Suppressor macrophage (primary cell): ENCODE measurements around the gene SIK1.
"Not testable (repeated sequence)": the region's sequence is repeated elsewhere in the genome, so short reads cannot be mapped to it uniquely, and the experiment has no call there.

Experiments
- DNase-seq, 4 experiments: peaks; one replicate each; pipeline ENCODE4 v3.0.0-alpha.2; 2020 to 2022

Gene SIK1

GRCh38 chr21:43383351-43383750 is 43.6 kb downstream of the SIK1 start:
- DNase-seq, result not testable (repeated sequence)

GRCh38 chr21:43382902-43383301 is 44.0 kb downstream of the SIK1 start:
- DNase-seq, result not testable (repeated sequence)

DNA sequence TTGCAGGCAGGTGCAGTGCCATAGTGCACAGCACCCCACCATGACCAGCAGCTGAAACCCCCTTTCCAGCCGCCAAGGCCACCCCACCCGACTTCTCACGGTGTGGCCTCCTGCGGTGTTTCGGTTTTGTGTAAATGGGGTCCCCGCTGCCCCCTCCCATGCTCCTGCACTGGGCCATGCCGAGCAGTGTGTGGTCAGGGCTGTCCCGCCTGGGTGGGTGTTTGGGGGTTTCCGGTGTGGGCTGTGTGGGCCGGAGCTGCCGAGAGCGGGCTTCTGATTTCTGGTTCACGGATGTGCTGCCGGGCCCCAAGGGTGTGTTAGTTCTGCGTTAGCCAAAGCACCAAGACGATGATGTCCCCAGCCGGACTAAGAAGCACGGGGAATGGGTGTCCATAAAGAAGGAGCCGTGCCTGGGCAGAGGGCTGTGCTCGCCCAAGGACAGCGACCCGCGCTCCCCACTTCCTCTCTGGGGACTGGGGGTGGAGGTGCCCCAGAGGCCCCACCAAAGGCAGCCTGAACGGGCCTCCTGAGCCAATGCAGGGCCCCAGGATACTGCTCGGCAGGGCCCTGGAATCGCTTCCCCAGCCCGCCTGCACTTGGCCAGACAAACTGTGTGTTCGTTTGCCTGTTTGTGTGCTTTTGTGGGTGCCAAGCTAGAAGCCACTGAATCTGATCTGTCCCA is 45.9 kb downstream of the SIK1 start:
- DNase-seq, result not testable (repeated sequence)

- DNase-seq, result not testable (repeated sequence)
These were observed 46.6 kb downstream of the SIK1 start for GRCh38 chr21:43380337-43380736.

- peak in 1 of 4 experiments; percentile 31 for DNase-seq
These were observed 47.3 kb downstream of the SIK1 start for GRCh38 chr21:43379626-43380122.

DNA sequence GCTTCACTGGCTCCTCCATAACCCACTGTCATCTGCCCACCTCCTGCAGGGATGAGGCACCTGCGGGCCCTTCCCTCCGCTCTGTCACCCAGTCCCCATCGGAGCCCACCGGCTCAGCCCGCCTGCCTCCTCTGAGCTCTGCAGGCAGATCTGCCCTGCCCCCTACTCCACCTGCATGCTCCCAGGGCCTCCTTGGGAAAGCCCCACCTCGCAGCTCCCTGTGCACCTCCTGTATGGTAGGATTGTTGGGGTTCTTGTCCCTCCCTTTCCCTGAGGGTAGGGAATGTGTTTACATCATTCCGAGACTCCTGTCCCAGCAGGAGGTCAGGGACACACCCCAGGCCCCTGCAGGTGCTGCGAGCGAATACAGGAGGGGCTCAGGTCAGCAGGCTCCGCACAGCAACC is 50.5 kb downstream of the SIK1 start:
- no peak for DNase-seq

DNA sequence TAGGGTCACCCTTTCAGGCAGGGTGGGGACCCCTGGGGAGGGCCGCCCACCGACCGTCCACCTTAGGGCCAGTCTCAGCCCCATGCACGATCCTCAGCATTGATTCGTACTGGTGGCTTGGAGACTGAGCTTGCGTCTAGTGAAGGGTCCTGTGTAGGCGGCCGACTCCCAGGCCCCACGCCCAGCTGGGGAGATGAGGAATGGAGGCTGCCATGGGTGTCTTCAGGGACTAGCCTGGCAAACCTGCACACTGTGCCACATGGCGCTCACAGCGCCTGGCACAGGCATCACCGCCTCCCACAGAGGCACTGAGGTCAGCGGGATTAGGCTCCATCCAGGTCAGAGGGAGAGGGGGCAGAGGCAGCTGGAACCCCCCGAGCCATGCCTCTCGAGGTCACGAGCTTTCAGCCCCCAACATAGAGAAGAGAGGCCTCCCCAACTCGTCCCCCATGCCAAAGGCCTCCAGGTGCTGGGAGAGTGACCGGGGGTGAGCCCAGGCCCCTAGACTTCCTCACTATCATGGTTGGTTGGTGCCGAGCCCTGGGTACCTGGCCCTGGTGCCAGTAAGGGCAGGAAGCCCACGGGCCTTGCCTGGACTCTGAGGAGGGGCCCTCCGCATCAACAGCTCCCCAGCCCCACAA is 51.0 kb downstream of the SIK1 start:
- DNase-seq, result no peak

GRCh38 chr21:43375006-43375836 is 51.7 kb downstream of the SIK1 start:
- no peak for DNase-seq

DNA sequence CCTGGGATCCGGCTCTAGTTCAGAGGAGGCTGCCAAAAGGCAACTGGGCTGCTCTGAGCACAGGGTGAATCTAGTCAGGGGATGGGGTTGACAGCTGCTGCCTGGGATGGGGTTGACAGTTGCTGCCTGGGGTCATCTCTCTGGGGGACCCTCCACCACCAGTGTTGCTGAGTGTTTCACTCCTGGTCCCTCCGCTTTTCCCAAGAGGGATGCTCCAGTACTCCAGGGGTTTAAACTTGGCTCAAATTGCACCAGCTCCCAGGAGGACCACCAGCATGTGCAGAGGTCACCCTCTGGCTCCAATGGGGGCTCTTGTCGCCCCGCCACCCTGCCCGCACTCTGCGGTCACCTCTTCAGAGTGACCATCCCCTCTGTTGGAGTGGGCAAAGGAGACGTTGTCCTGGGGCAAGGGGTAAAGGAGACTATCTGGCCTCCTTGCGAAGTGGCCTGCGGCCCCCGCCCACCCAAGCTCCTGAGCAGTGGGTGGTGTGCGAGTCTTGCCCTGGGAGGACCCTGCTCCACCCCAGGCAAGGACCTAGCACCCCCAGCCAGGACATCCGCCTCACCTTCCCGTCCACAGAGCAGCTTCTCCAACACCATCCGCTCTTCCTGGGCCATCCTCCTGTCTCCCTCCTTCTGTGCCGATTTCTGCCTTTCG is 52.6 kb downstream of the SIK1 start:
- no peak for DNase-seq

DNA sequence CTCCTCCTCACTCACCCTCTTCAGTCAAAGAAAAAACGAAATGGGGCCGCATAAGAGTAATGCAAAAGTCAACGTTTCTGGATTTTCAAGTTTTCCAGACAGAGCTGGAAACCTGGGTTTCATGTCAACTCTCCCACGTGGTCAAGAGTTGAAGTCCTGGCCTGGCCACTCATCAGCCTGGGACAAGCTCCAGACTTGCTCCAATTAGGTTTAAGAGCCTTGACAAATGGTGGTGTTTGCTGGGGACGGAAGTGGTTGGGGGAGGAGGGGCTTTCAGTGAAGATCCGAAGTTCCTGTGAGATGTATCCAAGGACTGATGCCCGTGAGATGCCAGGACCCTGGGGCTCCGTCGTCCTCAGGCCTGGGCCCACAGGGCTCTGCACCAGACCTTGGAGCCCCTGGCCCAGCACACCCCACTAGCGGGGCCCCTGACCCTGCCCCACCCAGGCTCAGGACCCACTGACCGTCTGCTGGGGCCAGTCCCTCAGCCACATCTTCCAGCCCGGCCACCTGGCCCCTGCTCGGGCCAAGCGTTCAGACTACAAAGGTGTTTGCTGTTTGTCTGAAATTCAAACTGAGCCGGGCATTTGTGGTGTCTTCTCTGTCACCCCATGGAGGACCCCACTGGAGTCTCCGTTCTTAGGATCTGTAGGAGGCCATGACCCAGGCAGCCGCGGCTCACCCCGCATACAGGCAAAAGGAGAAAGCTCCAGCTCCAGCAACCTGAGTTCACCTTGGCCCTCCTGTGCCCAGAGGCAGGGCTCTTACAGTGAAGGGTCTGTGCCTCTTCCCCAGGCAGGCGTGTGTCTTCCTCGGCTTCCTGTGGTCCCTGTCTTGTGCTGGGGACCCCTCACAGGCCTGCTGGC is 53.3 kb downstream of the SIK1 start:
- DNase-seq, result no peak

DNA sequence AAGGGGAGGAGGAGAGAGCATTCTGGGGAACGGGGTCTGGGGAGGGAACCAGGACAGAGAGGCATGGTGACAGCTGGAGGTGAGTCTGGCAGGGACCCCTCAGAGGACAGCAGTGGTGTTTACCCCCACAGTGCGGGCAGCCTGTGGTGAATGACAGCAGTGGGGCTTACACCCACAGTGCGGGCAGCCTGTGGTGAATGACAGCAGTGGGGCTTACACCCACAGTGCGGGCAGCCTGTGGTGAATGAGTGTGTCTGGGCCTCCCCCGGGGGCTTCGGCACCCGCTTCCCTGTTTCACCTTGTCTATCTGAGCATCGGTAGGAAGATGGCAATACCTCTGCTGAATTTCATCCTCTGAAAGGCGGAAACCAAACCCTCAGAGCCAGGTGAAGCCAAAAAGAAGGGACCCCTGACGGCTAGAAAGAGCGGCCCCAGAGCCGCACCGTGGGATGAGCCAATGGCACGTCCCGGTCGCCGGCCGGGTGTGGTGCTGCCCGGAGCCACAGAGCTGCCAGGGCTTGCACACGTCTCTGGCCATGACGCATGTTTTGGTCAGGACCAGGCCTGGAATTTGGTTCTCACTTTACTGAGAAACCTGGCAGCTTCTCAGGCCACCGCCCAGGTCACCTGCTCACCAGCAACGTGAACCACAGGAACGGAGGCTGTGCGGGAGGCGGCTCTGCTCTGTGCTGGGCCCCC is 54.1 kb downstream of the SIK1 start:
- no peak for DNase-seq

DNA sequence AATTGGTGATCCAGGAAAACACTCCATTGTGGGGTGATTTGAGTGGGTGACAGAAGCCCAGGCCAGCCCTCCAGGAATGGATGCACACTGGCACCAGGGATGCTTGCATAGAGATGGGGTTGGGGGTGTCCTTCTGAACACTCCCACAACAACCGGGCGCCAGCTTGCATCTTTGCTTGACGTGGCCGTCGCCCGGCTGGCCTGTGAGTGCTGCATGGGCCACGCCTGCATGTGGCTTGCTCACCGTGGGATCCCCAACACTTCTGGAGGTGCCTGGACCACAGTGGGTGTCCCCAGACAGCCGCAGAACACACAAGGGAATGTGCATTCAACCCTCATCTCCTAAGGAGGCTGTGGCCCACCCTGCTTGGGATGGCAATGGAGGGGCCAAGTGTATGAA is 55.1 kb downstream of the SIK1 start:
- DNase-seq, result no peak

DNA sequence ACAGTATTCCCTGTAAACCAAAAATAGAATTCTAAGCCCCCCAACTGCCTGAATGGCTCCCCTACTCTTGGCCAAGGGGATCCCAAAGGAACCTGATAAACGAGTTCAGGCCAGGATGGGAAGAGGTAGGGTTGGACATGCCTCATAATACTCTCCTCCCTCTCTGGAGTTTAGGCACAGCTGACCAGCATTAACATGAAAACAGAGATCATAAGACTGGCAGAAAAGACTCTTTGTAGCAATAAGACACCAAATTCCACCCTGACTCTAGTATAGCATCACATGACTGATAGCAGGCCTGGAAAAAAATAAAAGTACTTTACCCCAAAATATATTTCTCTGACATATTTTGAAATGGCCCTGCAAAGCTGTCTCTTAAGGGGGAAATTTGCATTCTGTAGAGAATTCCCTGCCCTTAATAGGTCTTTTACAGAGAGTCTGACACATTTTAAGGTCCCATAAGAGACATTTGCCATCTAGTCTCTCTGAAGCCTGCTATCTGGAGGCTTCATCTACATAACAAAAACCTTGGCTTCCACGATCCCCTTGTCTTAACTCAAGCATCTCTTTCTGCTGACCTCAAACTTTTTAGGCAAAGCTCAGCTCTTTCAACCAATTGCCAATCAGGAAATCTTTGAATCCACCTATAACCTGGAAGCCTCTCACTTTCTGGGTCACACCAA is 55.9 kb downstream of the SIK1 start:
- no peak for DNase-seq

DNA sequence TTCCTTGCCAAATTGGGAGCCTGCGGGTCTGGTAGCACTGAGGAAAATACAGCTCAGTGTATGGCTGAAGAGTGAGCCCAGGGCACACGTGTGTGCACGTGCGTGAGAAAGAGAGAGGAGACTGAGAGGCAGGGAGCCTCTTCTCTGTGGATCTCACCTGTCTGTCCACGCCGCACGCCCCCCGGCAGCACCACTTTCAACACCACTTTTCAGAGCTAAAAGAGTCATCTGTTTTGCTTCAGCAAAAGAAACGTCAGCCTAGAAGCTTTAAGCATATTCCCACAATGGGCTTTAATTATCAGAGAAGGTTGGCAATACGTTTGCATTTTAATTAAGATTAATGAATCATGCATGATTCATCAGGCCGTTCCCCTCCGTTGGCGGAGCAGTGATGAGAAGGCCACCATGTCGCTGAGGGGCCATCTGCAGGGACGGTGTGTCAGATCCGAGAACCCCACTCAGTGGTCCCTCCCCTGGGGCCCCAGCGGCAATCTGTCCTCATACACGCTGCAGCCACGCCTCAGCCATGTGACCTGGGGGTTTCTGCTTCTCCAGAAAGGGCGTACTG is 56.8 kb downstream of the SIK1 start:
- DNase-seq, result no peak

GRCh38 chr21:43369596-43370090 is 57.3 kb downstream of the SIK1 start:
- no peak for DNase-seq

- peak; percentile 73 to 87 (median 84) for DNase-seq
These were observed 57.8 kb downstream of the SIK1 start for GRCh38 chr21:43369124-43369523.

DNA sequence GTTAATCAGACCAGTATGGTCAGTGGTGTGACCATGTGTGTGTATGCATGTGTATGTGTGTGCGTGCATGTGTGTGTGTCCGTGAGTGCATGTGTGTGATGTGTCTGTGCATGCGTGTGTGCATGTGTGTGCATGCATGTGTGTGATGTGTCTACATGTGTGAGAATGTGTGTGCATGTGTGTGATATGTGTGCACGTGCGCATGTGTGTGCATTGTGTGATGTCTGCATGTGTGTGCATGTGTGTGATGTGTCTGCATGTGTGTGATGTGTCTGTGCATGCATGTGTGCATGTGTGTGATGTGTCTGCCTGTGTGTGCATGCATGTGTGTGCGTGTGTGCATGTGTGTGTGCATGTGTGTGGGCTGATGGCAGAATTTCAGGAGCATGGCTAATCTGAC is 58.2 kb downstream of the SIK1 start:
- no peak for DNase-seq

DNA sequence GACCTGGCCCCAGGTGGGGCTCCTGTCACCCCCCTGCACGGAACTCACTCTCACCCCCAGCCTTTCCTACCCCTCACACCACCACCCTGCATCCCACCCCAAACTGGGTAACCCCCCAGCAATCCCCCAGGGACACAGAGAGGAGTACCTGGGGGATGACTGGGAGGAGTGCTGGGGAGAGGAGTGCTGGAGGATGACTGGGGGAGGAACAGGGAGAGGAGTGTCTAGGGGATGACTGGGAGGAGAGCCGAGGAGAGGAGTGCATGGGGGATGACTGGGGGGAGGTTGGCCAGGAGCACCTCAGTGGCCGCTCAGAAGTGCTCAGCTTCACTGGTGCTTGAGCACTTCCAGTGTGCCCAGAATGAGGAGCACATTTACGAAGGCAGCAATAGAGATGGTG is 59.1 kb downstream of the SIK1 start:
- DNase-seq, result no peak

- DNase-seq, result no peak
These were observed 59.6 kb downstream of the SIK1 start for GRCh38 chr21:43367296-43367695.

GRCh38 chr21:43366656-43367055 is 60.3 kb downstream of the SIK1 start:
- no peak for DNase-seq
